Stimulated activated CD8-positive, alpha-beta memory T cell treated with anti-CD3 and anti-CD28 coated beads, Interleukin-2, amount 100 ng/mL, for 48 hours (primary cell): Measurements from ENCODE around the gene OR8J3.
"Not testable (repeated sequence)": the region's sequence is repeated elsewhere in the genome, so short reads cannot be mapped to it uniquely, and the experiment has no call there.

Experiments
- DNase-seq, 2 donors: peaks; one replicate each; pipeline ENCODE4 v3.0.0-alpha.2; 2020; ENCODE audit warnings: low read depth in 2 of 2

Gene OR8J3, protein sequence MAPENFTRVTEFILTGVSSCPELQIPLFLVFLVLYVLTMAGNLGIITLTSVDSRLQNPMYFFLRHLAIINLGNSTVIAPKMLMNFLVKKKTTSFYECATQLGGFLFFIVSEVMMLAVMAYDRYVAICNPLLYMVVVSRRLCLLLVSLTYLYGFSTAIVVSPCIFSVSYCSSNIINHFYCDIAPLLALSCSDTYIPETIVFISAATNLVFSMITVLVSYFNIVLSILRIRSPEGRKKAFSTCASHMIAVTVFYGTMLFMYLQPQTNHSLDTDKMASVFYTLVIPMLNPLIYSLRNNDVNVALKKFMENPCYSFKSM

DNA sequence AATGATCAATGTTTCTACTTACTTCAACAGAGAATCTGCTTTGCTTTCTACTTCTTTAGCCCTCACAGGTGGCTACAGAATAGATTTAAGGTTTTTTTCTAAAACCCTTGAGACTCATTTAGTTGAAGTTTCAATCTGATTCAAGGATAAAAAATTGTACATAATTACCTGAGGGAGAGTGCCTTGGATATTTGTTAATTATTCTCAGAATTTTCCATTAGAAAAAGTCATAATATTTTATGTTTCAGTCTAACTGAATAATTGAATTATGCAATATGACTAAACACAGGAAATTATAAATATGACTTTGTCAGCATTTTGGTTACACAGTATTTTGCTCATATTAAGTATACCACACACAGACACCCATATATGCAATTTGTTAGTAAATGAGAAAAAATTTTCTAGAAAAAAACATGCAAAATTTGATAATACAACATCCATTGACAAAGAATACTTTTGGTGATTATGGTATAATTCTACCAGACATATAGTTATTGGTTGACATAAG, at the start of gene OR8J3:
OR8J3 (minus strand) TSS at position 51 of the 511 bp plus-strand sequence. CDS start 2,483 bp downstream, outside the sequence.
- no peak for DNase-seq

DNA sequence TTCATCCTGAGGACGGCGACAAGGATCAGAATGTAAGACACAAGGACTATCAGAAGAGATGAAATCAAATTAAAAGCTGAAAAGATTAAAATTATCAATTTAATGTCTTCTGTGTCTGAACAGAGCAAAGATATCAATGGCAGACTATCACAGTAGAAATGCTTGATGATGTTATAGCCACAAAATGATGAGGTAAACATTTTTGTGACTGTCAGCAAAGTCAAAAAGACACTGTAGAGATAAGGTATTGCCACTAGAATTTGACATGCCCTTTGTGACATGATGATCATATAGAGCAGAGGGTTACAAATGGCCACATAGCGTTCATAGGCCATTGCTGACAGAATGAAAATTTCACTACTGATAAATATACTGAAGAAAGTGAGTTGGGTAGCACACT, 48.6 kb upstream of the OR8J3 start:
- no peak for DNase-seq

DNA sequence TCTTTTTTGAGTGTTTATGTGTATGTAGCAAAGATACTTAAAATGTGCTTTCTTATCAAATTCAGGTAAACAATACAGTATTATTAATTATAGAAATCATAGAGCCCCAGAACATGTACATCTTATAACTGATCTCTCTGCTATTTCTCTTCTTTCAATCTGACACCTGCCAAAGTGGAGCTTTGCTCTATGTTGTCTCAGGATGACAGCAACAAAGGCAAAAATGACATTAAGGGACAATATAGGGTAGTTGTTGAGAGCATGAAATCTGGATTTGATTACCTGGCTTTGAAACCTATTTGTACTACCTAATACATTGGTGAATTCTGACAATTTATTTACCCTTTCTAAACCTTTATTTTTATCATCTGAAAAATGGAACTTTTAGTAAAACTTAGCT, 43.5 kb upstream of the OR8J3 start:
- DNase-seq: no peak

DNA sequence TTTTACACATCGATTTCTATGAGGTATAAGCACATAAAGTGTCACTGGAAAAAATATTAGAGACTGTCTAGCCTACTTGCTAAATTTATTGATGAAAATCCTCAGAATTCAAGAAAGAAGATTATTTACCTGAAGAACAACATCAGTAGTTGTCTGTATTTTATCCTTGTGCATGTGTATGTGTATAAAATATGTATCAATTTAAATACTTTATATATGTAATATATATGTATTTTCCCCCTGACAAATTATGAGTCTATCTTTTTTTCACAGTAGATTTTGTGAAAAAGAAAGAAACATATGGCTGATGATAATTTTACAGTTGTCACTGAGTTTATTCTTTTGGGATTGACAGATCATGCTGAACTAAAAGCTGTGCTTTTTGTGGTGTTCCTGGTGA, 36.3 kb upstream of the OR8J3 start, which contains the start of gene OR5J2:
OR5J2 (plus strand) TSS at position 301 of the 400 bp plus-strand sequence; CDS start at position 301, 0 bp downstream.
- no peak for DNase-seq

DNA sequence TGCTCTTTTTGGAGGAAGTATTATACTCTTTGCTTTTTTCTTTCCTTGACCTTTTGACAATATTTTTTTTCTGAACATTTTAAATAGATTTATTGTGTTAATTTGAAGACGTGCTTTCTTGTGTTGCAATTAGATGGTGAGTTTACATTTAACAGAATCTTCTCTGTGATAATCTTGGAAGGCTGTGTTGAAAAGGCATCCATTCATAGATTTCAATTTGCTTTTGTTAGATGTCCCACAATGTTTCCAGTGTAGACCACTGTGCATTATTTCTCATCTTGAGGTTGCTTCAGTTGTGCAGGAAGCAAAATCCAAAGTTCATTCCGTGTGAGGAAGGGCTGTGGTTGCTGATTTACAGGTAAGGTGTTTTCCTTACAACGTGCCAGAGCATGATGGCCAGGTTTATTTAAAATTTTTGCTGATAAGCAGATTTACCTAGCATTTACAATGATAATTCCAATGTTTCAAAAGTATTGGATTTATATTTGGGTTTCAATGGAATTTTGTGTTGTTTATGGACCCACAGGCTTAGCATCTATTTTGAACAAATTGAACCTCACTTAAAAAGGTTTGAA, 32.3 kb upstream of the OR8J3 start:
- no peak for DNase-seq

DNA sequence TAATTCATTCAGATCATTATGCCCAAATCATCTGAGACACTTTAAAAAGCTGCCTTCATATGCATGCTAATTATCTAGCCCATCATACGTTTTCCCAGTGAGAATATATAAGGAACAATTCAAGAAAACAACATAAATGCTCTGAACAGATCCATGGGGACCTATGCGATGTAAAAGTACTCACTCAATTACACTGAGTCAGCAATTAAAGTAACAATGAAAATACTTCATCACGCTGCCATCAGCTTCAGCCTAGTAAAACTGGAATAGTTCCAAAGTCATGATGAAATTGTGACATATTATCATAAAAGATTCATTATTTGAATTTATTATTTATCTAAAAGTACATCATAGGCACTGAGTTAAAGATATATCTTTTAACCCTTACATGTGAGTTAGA, 23.8 kb upstream of the OR8J3 start:
- no peak for DNase-seq

DNA sequence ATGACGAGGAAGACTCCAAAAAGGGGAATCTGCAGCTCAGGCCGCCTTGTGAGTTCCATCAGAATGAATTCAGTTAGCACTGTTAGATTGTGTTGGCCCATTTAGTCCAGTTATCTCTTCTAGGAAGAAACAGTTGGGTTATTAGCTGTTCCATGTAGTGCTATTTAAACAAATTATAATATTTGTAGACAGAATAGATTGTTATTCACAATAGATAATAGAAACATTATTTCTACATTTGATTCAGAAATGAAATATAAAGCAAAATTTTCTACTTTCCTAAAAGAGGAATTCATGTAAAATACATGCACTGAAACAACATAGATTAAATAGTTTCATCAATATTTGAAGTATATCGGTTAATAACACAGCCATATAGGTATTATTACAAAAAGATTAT, 20.2 kb upstream of the OR8J3 start, which contains the start of gene OR8K5:
OR8K5 (minus strand) TSS at position 101 of the 400 bp plus-strand sequence; CDS start at position 101, 0 bp downstream.
- DNase-seq: no peak

DNA sequence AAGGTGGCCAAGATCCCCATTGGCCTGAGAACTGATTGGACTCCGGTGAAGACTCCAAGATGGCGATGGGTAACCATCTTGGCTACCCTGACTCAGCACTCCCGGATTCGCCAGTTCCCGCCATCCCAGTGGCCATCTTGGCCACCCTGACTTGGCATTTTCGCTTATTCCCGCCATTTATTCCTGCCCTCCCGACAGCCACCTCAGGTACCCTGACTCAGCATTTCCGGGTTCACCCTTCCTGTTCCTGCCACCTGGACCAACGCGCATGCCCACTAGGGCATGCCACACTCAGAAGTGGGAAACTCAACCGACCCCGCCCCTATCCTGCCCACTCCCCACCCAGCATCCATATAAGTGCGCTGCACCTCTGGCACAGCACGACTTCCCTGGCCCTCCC, 12.3 kb upstream of the OR8J3 start:
- no peak for DNase-seq

DNA sequence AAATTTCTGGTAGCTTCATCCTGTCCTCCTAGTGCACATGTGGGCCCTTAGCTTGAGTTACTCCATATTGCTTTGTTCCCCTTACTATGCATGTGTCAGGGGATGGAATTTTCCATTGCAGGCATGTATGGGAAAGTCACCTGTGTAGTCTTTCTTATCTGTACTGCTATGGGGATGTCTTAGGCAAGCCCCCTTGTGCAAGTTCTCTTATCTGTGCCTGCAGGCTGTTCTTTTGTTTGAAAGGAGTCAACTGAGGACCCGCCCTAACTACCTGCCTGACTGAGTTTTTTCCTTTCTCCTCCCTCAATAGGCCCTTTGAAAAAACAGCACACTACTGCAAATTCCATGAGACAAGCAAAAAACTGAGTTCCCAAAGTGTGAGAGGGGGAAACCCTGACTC, 11.4 kb upstream of the OR8J3 start:
- no peak for DNase-seq

DNA sequence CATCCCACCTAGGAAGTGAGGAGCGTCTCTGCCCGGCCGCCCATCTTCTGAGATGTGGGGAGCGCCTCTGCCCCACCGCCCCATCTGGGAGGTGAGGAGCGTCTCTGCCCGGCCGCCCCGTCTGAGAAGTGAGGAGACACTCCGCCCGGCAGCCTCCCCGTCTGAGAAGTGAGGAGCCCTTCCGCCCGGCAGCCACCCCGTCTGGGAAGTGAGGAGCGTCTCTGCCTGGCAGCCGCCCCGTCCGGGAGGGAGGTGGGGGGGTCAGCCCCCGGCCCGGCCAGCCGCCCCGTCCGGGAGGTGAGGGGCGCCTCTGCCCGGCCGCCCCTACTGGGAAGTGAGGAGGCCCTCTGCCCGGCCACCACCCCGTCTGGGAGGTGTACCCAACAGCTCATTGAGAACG, 3.7 kb upstream of the OR8J3 start:
- not testable (repeated sequence) for DNase-seq

DNA sequence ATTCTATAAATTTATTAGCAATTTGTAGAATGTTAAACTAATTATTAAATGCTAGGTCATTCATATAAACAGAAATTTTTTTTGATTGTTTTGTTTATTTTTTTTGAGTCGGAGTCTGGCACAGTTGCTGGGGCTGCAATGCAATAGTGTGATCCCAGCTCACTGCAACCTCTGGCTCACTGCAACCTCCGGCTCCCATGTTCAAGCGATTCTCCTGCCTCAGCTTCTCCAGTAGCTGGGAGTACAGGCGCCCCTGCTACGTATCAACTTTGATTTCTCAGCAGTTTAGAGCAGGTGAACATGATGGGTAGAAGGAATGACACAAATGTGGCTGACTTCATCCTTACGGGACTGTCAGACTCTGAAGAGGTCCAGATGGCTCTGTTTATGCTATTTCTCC, 17.9 kb downstream of the OR8J3 start, which contains the start of gene OR8H3:
OR8H3 (plus strand) TSS at position 301 of the 400 bp plus-strand sequence; CDS start at position 301, 0 bp downstream.
- no peak for DNase-seq

DNA sequence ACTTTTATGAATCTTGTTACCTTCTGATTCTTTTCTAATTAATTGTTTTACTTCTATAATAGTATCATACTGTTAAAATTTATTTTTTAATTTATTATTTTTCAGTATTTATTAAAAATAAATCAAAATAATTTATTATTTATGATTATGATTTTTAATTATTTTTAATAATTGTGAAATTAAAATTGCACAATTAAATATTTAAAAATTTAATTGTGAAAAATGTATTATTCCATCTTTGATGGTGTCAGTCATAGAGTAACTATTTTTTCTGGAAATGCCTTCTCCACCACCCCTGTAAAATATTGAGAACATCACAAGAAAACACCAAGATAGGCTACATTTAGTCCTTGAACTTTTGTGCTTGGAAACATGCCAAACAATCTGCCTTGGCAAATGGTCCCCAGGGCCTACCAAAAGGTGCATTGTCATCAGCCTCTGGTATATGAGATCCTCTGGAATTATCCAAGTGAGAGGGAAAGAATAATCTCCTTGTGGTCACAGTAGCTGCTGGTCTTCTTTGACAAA, 36.7 kb downstream of the OR8J3 start, which contains the start of gene OR8H2:
OR8H2 (plus strand) TSS at position 478 of the 528 bp plus-strand sequence. CDS start 1,356 bp downstream, outside the sequence.
- DNase-seq: no peak

DNA sequence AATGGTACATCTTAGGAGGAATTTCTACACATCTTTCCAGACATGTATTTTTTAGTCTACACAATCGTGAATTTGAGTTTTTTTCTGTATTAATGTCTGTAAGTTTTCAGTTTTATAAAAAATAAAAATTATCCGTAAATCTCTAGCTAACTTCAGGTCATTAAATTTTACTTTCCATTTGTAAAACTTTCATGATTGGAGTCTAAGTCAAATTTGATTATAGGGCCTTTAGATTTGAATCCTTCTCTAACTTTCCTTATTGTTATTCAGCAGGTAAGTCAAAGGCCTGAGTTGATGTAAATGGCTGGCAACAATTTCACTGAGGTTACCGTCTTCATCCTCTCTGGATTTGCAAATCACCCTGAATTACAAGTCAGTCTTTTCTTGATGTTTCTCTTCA, 47.0 kb downstream of the OR8J3 start, which contains the start of gene OR8I2:
OR8I2 (plus strand) TSS at position 301 of the 400 bp plus-strand sequence; CDS start at position 301, 0 bp downstream.
- DNase-seq: no peak

DNA sequence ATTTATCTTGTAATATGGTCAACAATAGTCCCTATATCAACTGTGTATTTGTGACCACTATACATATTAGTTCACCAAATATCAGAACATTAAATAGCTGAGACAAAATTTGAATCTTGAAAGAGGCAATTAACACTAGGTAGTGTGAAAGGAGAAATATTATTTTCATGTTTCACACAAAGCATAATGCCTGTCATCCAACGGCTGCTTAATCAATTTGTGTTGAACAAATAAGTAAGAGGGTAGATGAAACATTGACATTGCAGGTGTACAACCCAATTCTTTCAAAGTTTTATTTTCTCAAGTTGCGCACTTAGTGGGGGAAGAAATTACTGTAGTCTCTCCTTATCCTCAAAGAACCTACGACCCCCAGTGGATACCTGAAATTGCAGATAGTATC, 50.3 kb downstream of the OR8J3 start:
- no peak for DNase-seq
